Measurements from ENCODE around the gene KCNQ5. TPM values are rescaled to one million over a fixed set of nuclear protein-coding genes. Genes with fewer than 3 reads are reported as not detected.

The KCNQ5 gene
- total RNA-seq, 4 donors from 2014 or later = 0.14 to 1.2 (median 0.48) TPM; not detected in 1

DNA sequence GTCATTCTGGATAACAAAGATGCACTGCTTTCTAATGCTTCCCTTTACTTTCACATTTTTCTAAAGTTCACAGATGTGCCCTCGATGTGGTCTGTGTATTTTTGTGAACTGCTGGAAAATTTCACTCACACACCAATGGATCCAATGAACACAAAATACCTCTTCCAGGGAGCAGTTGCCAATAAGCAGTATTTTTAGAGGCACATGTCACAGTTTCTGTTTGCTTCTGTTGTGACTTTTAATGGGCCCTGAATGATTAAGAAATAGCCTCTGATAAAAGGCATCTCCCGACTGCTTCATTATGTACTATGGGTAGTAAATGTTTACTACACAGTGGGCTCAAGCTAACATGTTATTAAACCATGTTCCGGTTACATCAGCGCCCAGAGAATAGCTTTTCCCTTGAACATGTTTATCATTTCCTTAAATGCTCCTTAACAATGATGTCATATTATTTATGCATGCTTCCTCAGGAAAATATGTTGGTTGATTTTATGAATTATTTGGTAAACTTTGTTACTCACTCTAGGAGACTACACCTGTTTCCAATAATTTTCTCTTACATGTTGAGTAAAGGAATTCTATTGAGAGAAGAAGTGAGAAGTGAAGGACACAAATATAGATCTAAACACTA is 188.0 kb downstream of the KCNQ5 start:
- no peaks in the 10 kb centered on the region for H3K9me3 ChIP-seq
- 50 to 60% methylated on average over 4 of the region's 4 CpGs for WGBS, 2 donors (ENCODE audit: low coverage in 1 of 2)
- intact Hi-C loops (cut with DNase I; ENCODE audit: low total_unique reads) (no loop called here), in situ Hi-C loops (cut with MboI; ENCODE audit: low pct_ligation_motif_present in 1 of 4, low pct_unique_long_range_greater_than_20kb in 1 of 4, low sequenced_read_pairs in 3 of 4) (no loop called here)
- no peak overlapping the region for H3K27ac ChIP-seq
- TF ChIP-seq EP300 (IDR thresholded peaks at IDR 0.05; ENCODE audit: low read depth) (no peak), POLR2A (IDR thresholded peaks at IDR 0.05) (no peak), POLR2AphosphoS5 (IDR thresholded peaks at IDR 0.05) (no peak)
- TF ChIP-seq, protein P1, sequence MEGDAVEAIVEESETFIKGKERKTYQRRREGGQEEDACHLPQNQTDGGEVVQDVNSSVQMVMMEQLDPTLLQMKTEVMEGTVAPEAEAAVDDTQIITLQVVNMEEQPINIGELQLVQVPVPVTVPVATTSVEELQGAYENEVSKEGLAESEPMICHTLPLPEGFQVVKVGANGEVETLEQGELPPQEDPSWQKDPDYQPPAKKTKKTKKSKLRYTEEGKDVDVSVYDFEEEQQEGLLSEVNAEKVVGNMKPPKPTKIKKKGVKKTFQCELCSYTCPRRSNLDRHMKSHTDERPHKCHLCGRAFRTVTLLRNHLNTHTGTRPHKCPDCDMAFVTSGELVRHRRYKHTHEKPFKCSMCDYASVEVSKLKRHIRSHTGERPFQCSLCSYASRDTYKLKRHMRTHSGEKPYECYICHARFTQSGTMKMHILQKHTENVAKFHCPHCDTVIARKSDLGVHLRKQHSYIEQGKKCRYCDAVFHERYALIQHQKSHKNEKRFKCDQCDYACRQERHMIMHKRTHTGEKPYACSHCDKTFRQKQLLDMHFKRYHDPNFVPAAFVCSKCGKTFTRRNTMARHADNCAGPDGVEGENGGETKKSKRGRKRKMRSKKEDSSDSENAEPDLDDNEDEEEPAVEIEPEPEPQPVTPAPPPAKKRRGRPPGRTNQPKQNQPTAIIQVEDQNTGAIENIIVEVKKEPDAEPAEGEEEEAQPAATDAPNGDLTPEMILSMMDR (IDR thresholded peaks at IDR 0.05) = no peak
- no peak for DNase-seq
- no peaks in the 10 kb centered on the region for H3K36me3 ChIP-seq
- H3K4me3 ChIP-seq = no peak overlapping the region
- H3K27me3 ChIP-seq = no peaks in the 10 kb centered on the region
- H3K4me1 ChIP-seq = no peaks in the 10 kb centered on the region

- in situ Hi-C loops (cut with MboI; ENCODE audit: low pct_ligation_motif_present in 1 of 4, low pct_unique_long_range_greater_than_20kb in 1 of 4, low sequenced_read_pairs in 3 of 4) (no loop called here), intact Hi-C loops (cut with DNase I; ENCODE audit: low total_unique reads) (no loop called here)
- no peak for DNase-seq
- no peaks in the 10 kb centered on the region for H3K36me3 ChIP-seq
- H3K27me3 ChIP-seq = no peaks in the 10 kb centered on the region
- H3K4me3 ChIP-seq = no peak overlapping the region
- 71 to 73% methylated on average over 2 to 4 of the region's 4 CpGs for WGBS, 2 donors (ENCODE audit: low coverage in 1 of 2)
- no peaks in the 10 kb centered on the region for H3K9me3 ChIP-seq
- TF ChIP-seq, protein P1 (IDR thresholded peaks at IDR 0.05) = no peak
- TF ChIP-seq EP300 (IDR thresholded peaks at IDR 0.05; ENCODE audit: low read depth) (no peak), POLR2AphosphoS5 (IDR thresholded peaks at IDR 0.05) (no peak), POLR2A (IDR thresholded peaks at IDR 0.05) (no peak)
- H3K4me1 ChIP-seq = no peaks in the 10 kb centered on the region
- no peak overlapping the region for H3K27ac ChIP-seq
These were observed 188.9 kb downstream of the KCNQ5 start for GRCh38 chr6:72810571-72811280.

DNA sequence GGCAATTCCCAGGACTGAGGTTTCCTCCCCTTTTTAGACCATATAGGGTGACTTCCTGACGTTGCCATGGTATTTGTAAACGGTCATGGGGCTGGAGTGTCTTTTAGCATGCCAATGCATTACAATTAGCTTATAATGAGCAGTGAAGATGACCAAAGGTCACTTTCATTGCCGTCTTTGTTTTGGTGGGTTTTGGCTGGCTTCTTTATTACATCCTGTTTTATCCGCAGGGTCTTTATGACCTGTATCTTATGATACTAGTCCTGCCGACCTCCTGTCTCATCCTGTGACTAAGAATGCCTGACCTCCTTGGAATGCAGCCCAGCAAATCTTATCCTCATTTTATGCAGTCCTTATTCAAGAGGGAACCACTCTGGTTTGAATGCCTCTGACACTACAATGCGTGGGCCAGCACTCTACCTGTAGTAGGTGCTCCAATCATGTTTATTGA is 190.1 kb downstream of the KCNQ5 start:
- WGBS, 2 donors (ENCODE audit: low coverage in 1 of 2) = 35 to 40% methylated on average over 5 to 6 of the region's 6 CpGs
- TF ChIP-seq, protein P1 (IDR thresholded peaks at IDR 0.05) = no peak
- TF ChIP-seq POLR2A (IDR thresholded peaks at IDR 0.05) (no peak), POLR2AphosphoS5 (IDR thresholded peaks at IDR 0.05) (no peak), EP300 (IDR thresholded peaks at IDR 0.05; ENCODE audit: low read depth) (no peak)

DNA sequence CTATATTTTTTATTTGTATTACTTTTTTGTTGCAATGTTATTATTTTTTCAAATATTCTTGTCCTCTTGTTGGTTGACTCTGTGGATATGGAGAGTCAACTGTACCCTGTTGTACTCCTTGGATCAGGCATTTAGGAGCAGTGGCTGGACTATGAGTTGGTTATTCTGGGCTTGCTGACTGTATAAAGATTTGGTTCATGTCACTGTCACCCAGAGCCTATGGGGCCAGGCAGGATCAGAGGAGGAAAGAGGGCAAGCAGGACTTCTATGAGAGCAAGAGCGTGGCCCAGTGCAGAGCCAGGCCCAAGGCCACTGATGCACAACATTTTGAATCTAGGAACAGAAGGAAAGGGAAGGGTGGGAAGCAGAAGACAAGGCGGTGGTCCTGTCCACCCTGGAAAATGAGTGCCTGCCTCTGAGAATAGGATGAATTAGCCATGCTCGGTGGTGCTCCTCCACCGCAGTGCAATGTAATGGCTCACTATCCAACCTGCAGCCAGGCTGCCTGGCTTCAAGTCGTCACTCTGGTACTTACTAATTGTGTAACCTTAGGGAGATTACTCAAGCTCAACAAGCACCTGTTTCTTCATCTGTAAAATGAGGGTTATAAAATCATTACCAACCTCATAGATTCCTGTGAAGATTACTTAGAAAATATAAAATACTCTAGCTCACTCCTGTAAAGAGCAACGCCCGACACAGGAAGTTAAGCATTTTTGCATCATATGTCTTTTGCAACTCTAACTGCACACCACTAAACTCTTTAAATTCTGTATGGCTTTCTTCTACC is 192.1 kb downstream of the KCNQ5 start:
- in situ Hi-C loops (cut with MboI; ENCODE audit: low pct_ligation_motif_present in 1 of 4, low pct_unique_long_range_greater_than_20kb in 1 of 4, low sequenced_read_pairs in 3 of 4) (no loop called here), intact Hi-C loops (cut with DNase I; ENCODE audit: low total_unique reads) (no loop called here)
- Histone ChIP-seq H3K9me3 (no peaks in the 10 kb centered on the region), H3K36me3 (no peaks in the 10 kb centered on the region), H3K4me3 (no peak overlapping the region), H3K27me3 (no peaks in the 10 kb centered on the region), H3K4me1 (no peaks in the 10 kb centered on the region), H3K27ac (no peak overlapping the region)
- 63 to 67% methylated on average over 4 to 7 of the region's 7 CpGs for WGBS, 2 donors (ENCODE audit: low coverage in 1 of 2)
- no peak for DNase-seq
- TF ChIP-seq POLR2A (IDR thresholded peaks at IDR 0.05) = no peak

More for the DNA sequence above, 190.1 kb downstream of the KCNQ5 start:
- no peak overlapping the region for H3K4me3 ChIP-seq
- H3K9me3 ChIP-seq = no peaks in the 10 kb centered on the region
- no peaks in the 10 kb centered on the region for H3K27me3 ChIP-seq
- H3K27ac ChIP-seq = no peak overlapping the region
- in situ Hi-C loops (cut with MboI; ENCODE audit: low pct_ligation_motif_present in 1 of 4, low pct_unique_long_range_greater_than_20kb in 1 of 4, low sequenced_read_pairs in 3 of 4) (no loop called here), intact Hi-C loops (cut with DNase I; ENCODE audit: low total_unique reads) (no loop called here)
- DNase-seq = no peak
- H3K4me1 ChIP-seq = no peaks in the 10 kb centered on the region
- no peaks in the 10 kb centered on the region for H3K36me3 ChIP-seq

Data from transverse colon (tissue), 4 donors.